Osteocyte (in vitro differentiated cells): ENCODE data around the gene TGFB1I1. TPM values are rescaled to one million over a fixed set of nuclear protein-coding genes. Genes with fewer than 3 reads are reported as not detected.

Experiments used
- DNase-seq: peaks from one replicate; pipeline ENCODE4 v3.0.0; 2021; ENCODE audit warnings: mixed read lengths; ENCODE audit not compliant: unreplicated experiment; ENCODE audit errors: extremely low spot score
- H3K27ac Mint-ChIP-seq: one replicate; pipeline ENCODE4 v1.8.0; 2021; ENCODE audit warnings: mild to moderate bottlenecking, mixed read lengths; ENCODE audit not compliant: unreplicated experiment
- H3K27me3 Mint-ChIP-seq: one replicate; pipeline ENCODE4 v1.8.0; 2021; ENCODE audit warnings: mixed read lengths; ENCODE audit not compliant: unreplicated experiment
- H3K36me3 Mint-ChIP-seq: one replicate; pipeline ENCODE4 v1.8.0; 2021; ENCODE audit warnings: mixed read lengths; ENCODE audit not compliant: unreplicated experiment
- H3K4me1 Mint-ChIP-seq: one replicate; pipeline ENCODE4 v1.8.0; 2021; ENCODE audit warnings: mixed read lengths; ENCODE audit not compliant: unreplicated experiment
- H3K4me3 Mint-ChIP-seq: one replicate; pipeline ENCODE4 v1.8.0; 2021; ENCODE audit warnings: mild to moderate bottlenecking, moderate library complexity, mixed read lengths; ENCODE audit not compliant: unreplicated experiment
- H3K9me3 Mint-ChIP-seq: one replicate; pipeline ENCODE4 v1.8.0; 2021; ENCODE audit warnings: mixed read lengths; ENCODE audit not compliant: unreplicated experiment
- CTCF ChIP-seq: fragments of 200-600 bp; sonication (generic); IDR thresholded peaks from 2 replicates; pipeline ENCODE4 v1.5.0; 2021; ENCODE audit warnings: antibody characterized with exemption, mild to moderate bottlenecking, moderate library complexity
- total RNA-seq: library from RNA; stranded (reverse); gene quantifications from 2 replicates; pipeline ENCODE4 v1.2.1, GENCODE V29; 2021

TGFB1I1 gene
- total RNA-seq, 1 donor from 2014 or later: 120 TPM

- DNase-seq: no peak
- H3K27me3 Mint-ChIP-seq: no peaks in the 10 kb centered on the region
- H3K9me3 Mint-ChIP-seq: no peaks in the 10 kb centered on the region
- peak overlapping the region; percentile 95 for H3K27ac Mint-ChIP-seq
- peak overlapping the region; percentile 89 for H3K4me3 Mint-ChIP-seq
- peaks cover 26% of the 10 kb centered on the region for H3K36me3 Mint-ChIP-seq
- H3K4me1 Mint-ChIP-seq: peaks cover 35% of the 10 kb centered on the region
- no peak for TF ChIP-seq CTCF
Observed at GRCh38 chr16:31473264-31473984, 1.5 kb downstream of the TGFB1I1 start.

GRCh38 chr16:31474173-31474714 is 2.3 kb downstream of the TGFB1I1 start:
- no peak overlapping the region for H3K4me3 Mint-ChIP-seq
- H3K27me3 Mint-ChIP-seq: no peaks in the 10 kb centered on the region
- peaks cover 26% of the 10 kb centered on the region for H3K36me3 Mint-ChIP-seq
- no peaks in the 10 kb centered on the region for H3K9me3 Mint-ChIP-seq
- DNase-seq: no peak
- H3K27ac Mint-ChIP-seq: peak overlapping the region; percentile 31
- no peak for TF ChIP-seq CTCF
- H3K4me1 Mint-ChIP-seq: peaks cover 35% of the 10 kb centered on the region

DNA sequence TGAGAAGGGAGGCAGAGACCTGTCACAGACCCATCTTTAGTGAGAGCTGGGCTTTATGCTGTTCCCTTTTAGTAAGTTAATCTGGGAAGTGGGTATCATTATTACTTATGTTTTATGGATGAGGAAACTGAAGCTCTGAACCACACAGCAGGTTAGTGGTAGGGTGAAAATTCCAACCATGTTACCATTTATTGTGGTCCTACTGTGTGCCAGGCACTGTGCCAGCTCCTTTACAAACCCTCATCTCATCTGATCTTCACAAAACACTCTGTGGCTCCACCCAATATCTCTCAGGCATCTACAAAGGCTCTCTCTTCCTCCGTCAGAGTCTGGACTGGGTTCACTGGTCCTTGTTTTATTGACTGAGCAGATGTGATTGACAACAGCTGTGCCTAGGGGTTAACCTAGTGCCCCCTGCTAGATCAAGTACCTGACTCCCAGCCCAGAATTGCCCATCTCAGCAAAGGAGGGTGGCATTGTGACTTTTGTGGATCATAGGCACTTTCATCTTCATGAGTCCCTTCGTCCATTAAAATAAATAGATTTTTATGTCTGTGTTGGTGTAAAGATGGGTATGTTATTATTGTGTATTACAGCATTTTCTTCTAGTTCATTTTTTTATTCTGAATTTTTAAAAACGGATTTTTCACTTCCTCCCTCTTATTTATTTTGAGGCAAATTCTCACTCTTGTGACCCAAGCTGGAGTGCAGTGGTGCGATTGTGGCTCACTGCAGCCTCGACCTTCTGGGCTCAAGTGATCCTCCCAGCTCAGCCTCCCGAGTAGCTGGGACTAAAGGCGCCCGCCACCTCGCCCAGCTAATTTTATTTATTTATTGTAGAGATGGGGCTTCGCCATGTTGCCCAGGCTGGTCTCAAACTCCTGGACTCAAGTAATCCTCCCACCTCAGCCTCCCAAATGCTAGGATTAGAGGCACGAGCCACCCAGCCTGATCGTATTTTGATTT is 3.1 kb downstream of the TGFB1I1 start:
- H3K9me3 Mint-ChIP-seq: no peaks in the 10 kb centered on the region
- H3K4me1 Mint-ChIP-seq: peaks cover 35% of the 10 kb centered on the region
- no peak overlapping the region for H3K4me3 Mint-ChIP-seq
- peak overlapping the region; percentile 31 for H3K27ac Mint-ChIP-seq
- no peak for TF ChIP-seq CTCF
- no peaks in the 10 kb centered on the region for H3K27me3 Mint-ChIP-seq
- H3K36me3 Mint-ChIP-seq: peaks cover 26% of the 10 kb centered on the region
- no peak for DNase-seq

DNA sequence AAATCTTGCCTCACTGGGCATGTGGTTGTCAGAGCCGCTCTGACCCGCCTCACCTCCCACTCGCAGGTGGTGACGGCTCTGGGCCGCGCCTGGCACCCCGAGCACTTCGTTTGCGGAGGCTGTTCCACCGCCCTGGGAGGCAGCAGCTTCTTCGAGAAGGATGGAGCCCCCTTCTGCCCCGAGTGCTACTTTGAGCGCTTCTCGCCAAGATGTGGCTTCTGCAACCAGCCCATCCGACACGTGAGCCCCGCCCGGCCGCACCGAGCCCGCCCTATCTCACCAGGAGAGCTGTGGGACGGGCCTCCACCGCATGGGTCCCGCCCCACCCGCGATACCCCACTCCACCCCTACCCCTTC is 4.0 kb downstream of the TGFB1I1 start:
- H3K27ac Mint-ChIP-seq: no peak overlapping the region
- no peak for DNase-seq
- H3K4me3 Mint-ChIP-seq: no peak overlapping the region
- H3K36me3 Mint-ChIP-seq: peaks cover 26% of the 10 kb centered on the region
- no peaks in the 10 kb centered on the region for H3K27me3 Mint-ChIP-seq
- no peaks in the 10 kb centered on the region for H3K9me3 Mint-ChIP-seq
- TF ChIP-seq CTCF: no peak
- peaks cover 34% of the 10 kb centered on the region for H3K4me1 Mint-ChIP-seq
